ENCODE data around the gene GMEB2. TPM values are rescaled to one million over a fixed set of nuclear protein-coding genes. Genes with fewer than 3 reads are reported as not detected.

Gene GMEB2
- total and polyA plus RNA-seq, 10 of the 15 experiments (the other 5 are each of a cell fraction or from before 2014, with no cell fraction given), result 0.08 to 15.1 (median 6.9) TPM

GRCh38 chr20:63627129-63627750 is 339 bp upstream of the GMEB2 start:
- DNase-seq (ENCODE audit: low read depth, low spot score), result peak; percentile 57
- Histone ChIP-seq H3K27me3 (replicated peaks in 1 of 2; ENCODE audit: control insufficient read depth in 2 of 2, insufficient read depth in 2 of 2, low read length in 1 of 2) (no peaks in the 10 kb centered on the region), H3K4me3 (peak overlapping the region; percentile 94), H3K79me2 (ENCODE audit: control insufficient read depth, insufficient read depth, low read length) (peaks cover 48% of the 10 kb centered on the region), H2AFZ (ENCODE audit: control insufficient read depth, low read depth, low read length) (peak overlapping the region; percentile 62), H3K9me3 (replicated peaks; ENCODE audit: control insufficient read depth, insufficient read depth, low read length) (no peaks in the 10 kb centered on the region), H3K27ac (ENCODE audit: control insufficient read depth, insufficient read depth) (peak overlapping the region; percentile 73), H4K20me1 (ENCODE audit: control insufficient read depth, insufficient read depth) (no peaks in the 10 kb centered on the region), H3K4me2 (ENCODE audit: control insufficient read depth, insufficient read depth) (peak overlapping the region; percentile 5; the same call in 1 of the 2 replicates), H3K36me3 (ENCODE audit: control insufficient read depth in 2 of 2, insufficient read depth in 2 of 2, low read length in 1 of 2) (no peaks in the 10 kb centered on the region), H3K4me1 (ENCODE audit: control insufficient read depth, insufficient read depth, low read length) (peaks cover 8% of the 10 kb centered on the region), H3K9ac (ENCODE audit: control insufficient read depth, insufficient read depth, low read length) (peak overlapping the region; percentile 72)
- ChIA-PET CTCF (interaction anchor here (1.3 kb wide), 1 partner anchor 14 kb away, joined by 4 read pairs; no protein-coding TSS in a partner anchor), POLR2A (interaction anchor here (0.6 to 1.9 kb wide), 9 partner anchors 9 to 1287 kb away, joined by 3 to 17 read pairs (median 4); partner anchors contain the start of genes PTK6 and RTEL1), SMC1A (ENCODE audit: uncharacterized antibody, unreplicated experiment) (interaction anchor here (0.6 to 1.1 kb wide), 3 partner anchors 11 to 28 kb away, joined by 3 to 10 read pairs (median 4); no protein-coding TSS in a partner anchor), RAD21 (ENCODE audit: unreplicated experiment) (interaction anchor here (0.6 to 1.7 kb wide), 6 partner anchors 11 to 269 kb away, joined by 3 to 33 read pairs (median 4); partner anchors contain the start of gene HELZ2)
- no TSS peak for BruUV-seq (replicated peaks)
- ATAC-seq, result peak; percentile 84
- in situ Hi-C loops (cut with MboI), result no loop called here
- intact Hi-C loops (cut with micrococcal nuclease; ENCODE audit: unreplicated experiment), result loop anchor here (1.0 to 5.0 kb wide), 2 partner anchors 73 to 90 kb away; partner anchors contain the start of genes FNDC11 and PTK6
- 1% methylated on average over 41 of the region's 68 CpGs for WGBS (ENCODE audit: insufficient coverage, insufficient replicate concordance, low lambda C conversion rate, missing lambda C conversion rate)
- FAIRE-seq, result peak; percentile 62
- peak; percentile 57 for TF ChIP-seq IKZF1 (conservative IDR thresholded peaks at IDR 0.05)
- no peak for TF ChIP-seq TCF7 (IDR thresholded peaks at IDR 0.05; ENCODE audit: borderline replicate concordance)
- no peak for TF ChIP-seq RAD51 (IDR thresholded peaks at IDR 0.05)
- TF ChIP-seq MYC (IDR thresholded peaks at IDR 0.05; ENCODE audit: insufficient read depth, insufficient read length, insufficient replicate concordance, low read length, severe bottlenecking), result peak; percentile 86
- TF ChIP-seq SIX5 (IDR thresholded peaks at IDR 0.05; ENCODE audit: low read depth, low read length, severe bottlenecking), result no peak
- peak; percentile 52 for TF ChIP-seq ZBTB11 (CRISPR knock-in tag; IDR thresholded peaks at IDR 0.05)
- no peak for TF ChIP-seq ZNF384 (IDR thresholded peaks at IDR 0.05; ENCODE audit: borderline replicate concordance, low read depth, low read length)
- TF ChIP-seq NFXL1 (IDR thresholded peaks at IDR 0.05; ENCODE audit: borderline replicate concordance), result no peak
- TF ChIP-seq BMI1 (IDR thresholded peaks at IDR 0.05; ENCODE audit: borderline replicate concordance), result no peak
- TF ChIP-seq, protein P1, sequence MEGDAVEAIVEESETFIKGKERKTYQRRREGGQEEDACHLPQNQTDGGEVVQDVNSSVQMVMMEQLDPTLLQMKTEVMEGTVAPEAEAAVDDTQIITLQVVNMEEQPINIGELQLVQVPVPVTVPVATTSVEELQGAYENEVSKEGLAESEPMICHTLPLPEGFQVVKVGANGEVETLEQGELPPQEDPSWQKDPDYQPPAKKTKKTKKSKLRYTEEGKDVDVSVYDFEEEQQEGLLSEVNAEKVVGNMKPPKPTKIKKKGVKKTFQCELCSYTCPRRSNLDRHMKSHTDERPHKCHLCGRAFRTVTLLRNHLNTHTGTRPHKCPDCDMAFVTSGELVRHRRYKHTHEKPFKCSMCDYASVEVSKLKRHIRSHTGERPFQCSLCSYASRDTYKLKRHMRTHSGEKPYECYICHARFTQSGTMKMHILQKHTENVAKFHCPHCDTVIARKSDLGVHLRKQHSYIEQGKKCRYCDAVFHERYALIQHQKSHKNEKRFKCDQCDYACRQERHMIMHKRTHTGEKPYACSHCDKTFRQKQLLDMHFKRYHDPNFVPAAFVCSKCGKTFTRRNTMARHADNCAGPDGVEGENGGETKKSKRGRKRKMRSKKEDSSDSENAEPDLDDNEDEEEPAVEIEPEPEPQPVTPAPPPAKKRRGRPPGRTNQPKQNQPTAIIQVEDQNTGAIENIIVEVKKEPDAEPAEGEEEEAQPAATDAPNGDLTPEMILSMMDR (IDR thresholded peaks at IDR 0.05 in 2 of 3, conservative IDR thresholded peaks at IDR 0.05 in 1 of 3; ENCODE audit: control insufficient read depth in 2 of 3, extremely low read depth in 1 of 3, insufficient read depth in 1 of 3, low read depth in 3 of 3, low read length in 3 of 3), result no peak
- TF ChIP-seq BACH1 (IDR thresholded peaks at IDR 0.05; ENCODE audit: borderline replicate concordance), result peak; percentile 93
- no peak for TF ChIP-seq TARDBP (IDR thresholded peaks at IDR 0.05; ENCODE audit: borderline replicate concordance)
- no peak for TF ChIP-seq KLF5 (IDR thresholded peaks at IDR 0.05; ENCODE audit: partially characterized antibody)
- TF ChIP-seq NBN (IDR thresholded peaks at IDR 0.05), result no peak; the same call in 1 of the 2 replicates
- peak; percentile 15; the same call in 1 of the 2 replicates for TF ChIP-seq CHD2 (IDR thresholded peaks at IDR 0.05; ENCODE audit: borderline replicate concordance, low read depth, low read length)
- peak; percentile 42; the same call in 1 of the 3 replicates for TF ChIP-seq POU2F2 (IDR thresholded peaks at IDR 0.05; ENCODE audit: borderline replicate concordance, low read depth, low read length)
- no peak; the same call in 1 of the 2 replicates for TF ChIP-seq SIN3A (IDR thresholded peaks at IDR 0.05; ENCODE audit: low read depth, low read length)
- TF ChIP-seq GATAD2B (conservative IDR thresholded peaks at IDR 0.05; ENCODE audit: low read depth), result peak; percentile 91; the same call in 1 of the 2 replicates
- no peak for TF ChIP-seq TCF12 (IDR thresholded peaks at IDR 0.05; ENCODE audit: low read depth, low read length)
- no peak for TF ChIP-seq BCL11A (IDR thresholded peaks at IDR 0.05; ENCODE audit: low read depth, low read length)
